Activated CD4-positive, alpha-beta T cell treated with anti-CD3 and anti-CD28 coated beads for 4 hours (primary cell): ENCODE results near the gene INPP4B.

ENCODE experiments used
- DNase-seq, 2 donors: peaks; one replicate each; pipeline ENCODE4 v3.0.0-alpha.2; 2020

The INPP4B gene

GRCh38 chr4:142274137-142274536 is 572.0 kb downstream of the INPP4B start:
- no peak for DNase-seq

DNA sequence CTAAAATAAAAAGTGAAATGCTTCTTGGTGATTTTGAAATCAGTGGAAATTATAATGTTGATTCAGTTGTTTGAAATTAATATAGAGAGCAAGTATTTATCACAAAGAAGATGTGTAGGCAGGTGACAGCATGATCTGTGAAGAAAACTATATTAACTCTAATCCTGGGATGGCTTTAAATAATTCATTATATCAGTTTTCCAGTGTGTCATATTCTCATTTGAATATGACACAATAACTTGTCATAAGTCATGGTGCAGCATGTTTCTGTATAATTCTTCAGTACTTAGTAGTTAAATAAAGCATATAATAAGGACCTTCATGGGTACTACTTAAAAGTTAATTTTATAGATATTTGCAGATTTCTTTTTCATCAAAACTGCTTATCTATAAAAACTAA is 573.6 kb downstream of the INPP4B start:
- no peak for DNase-seq

GRCh38 chr4:142271832-142272231 is 574.3 kb downstream of the INPP4B start:
- DNase-seq, result no peak

DNA sequence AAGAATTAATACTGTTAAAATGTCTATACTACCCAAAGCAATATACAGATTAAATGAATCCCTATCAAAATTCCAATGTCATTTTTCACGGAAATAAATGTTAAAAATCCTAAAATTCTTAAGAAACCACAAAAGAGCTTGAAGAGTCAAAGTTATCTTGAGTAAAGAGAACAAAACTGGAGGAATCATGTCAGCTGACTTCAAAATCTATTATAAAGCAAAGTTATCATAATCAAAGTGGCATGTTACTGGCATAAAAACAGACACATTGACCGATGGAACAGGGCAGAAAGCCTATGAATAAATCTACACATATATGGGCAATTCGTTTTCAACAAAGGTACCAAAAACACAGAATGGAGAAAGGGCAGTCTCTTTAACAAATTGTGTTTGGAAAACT is 579.0 kb downstream of the INPP4B start:
- DNase-seq, result no peak

- no peak for DNase-seq
These were observed 580.2 kb downstream of the INPP4B start for GRCh38 chr4:142265946-142266345.

DNA sequence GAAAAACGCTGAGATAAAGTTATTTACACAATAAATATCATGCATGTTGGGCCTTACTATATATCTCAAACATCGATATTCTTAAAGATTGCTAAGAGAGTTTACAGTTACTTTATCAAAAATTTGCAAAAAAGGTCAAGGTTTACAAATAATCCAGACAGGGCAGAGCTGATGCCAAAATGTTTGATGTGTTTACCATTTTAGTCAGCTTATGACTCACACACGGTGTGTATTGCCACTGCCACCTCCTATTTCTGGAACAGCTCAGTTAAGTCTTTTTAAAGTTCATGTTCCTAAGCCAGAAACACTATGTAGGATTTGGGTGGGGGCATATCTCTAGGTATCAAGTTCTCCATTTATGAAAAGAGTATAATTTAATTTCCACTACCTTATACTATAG is 580.6 kb downstream of the INPP4B start:
- DNase-seq, result peak; percentile 20 to 21

- no peak for DNase-seq
These were observed 581.1 kb downstream of the INPP4B start for GRCh38 chr4:142264961-142265360.

DNA sequence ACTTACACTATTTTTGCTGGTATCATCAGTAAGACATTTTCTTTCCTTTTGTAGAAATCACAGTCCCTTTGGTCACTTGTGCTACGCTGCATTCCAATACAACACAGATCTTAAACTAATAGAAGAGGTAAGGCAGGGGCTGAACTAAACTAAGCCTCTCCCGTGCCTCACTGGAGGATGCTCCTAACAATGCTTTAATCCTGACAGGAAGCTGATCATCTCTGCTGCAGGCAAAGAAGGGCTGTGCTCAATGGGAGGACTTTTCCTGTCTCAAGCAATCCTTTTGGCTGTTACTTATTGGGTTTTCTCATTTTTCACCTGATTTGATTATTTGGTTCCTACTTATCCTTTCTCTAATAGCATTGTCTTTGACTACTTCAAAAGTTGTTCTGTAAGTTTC is 583.1 kb downstream of the INPP4B start:
- no peak for DNase-seq

DNA sequence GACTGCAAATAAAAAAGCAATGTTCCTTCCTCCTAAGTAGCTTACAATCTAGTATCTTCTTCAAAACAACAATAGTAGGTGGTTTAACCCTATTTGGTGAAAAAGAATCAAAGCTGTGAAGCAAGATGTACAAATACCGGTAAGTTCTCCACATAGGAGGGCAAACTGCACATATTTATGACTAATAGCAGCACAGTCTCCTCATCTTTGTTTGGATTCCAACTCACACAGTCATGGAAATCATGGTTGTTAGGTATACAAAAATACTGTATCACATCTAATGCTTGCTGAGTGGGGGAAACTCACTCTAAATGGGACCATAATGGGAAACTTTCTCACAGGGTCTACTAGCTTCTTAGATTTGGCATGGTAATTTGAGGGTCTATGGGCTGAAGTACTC is 597.2 kb downstream of the INPP4B start:
- no peak for DNase-seq

DNA sequence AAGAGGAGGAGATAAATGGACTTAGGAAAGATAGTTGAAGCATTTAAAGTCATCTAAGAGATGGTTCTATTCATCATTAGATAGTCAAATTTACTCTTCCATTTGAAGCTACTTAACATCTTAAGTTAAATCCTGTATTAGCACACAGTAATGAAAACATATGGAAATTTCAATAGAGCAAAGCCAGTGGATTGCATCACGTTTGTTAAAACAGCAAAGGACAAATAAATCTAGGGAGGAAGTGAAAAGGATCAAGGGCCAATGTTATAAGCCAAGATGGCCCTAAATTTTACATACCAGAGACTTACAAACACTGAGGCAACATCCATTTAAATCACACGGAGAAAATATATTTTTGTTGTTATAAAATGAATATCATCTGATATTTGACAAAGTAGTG is 602.8 kb downstream of the INPP4B start:
- DNase-seq, result no peak

GRCh38 chr4:142242156-142242555 is 603.9 kb downstream of the INPP4B start:
- no peak for DNase-seq

GRCh38 chr4:142238589-142238988 is 607.5 kb downstream of the INPP4B start:
- no peak for DNase-seq

DNA sequence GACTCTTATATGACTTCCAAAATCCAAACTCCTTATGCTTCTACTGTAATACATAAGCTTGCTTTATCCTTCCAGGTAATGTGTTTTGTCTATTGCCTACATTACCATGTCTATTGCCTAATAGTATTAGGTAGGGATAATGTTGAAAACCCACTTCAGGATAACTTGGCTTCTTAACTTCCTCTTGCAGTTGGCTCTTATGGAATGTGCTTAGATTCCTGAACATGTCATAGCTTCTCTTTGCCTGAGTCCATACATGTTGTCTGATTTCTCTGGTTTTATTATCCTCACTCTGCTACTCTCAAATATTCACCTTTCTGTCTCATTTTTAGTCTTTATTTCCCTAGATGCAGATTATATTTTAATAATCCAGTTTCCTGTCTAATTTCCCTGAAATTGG is 609.8 kb downstream of the INPP4B start:
- no peak for DNase-seq

GRCh38 chr4:142231787-142232186 is 614.3 kb downstream of the INPP4B start:
- no peak for DNase-seq

- no peak for DNase-seq
These were observed 615.1 kb downstream of the INPP4B start for GRCh38 chr4:142230991-142231390.

GRCh38 chr4:142226014-142226413 is 620.1 kb downstream of the INPP4B start:
- no peak for DNase-seq

GRCh38 chr4:142222127-142222526 is 624.0 kb downstream of the INPP4B start:
- DNase-seq, result no peak

GRCh38 chr4:142218726-142219125 is 627.4 kb downstream of the INPP4B start:
- no peak for DNase-seq

GRCh38 chr4:142211444-142211843 is 634.7 kb downstream of the INPP4B start:
- no peak for DNase-seq

DNA sequence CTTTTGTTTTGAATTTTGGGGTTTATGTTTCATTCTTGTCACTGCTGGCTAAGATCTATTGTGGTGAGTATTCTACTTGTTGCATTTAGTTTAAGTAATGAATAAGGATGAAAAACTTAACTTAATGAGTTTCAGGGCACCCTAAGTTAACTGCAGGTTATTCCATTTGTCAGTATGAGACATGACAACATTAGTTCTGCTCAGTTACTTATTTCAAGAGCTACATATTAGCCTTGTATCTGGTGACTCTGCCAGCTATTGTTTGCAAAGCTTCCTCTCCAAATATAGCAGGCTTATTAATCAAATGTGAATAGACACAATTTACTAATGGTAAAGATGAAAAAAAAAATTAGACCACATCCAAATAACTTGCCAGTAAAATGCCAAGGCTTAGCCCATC is 642.6 kb downstream of the INPP4B start:
- no peak for DNase-seq

- DNase-seq, result no peak
These were observed 643.4 kb downstream of the INPP4B start for GRCh38 chr4:142202404-142203332.

DNA sequence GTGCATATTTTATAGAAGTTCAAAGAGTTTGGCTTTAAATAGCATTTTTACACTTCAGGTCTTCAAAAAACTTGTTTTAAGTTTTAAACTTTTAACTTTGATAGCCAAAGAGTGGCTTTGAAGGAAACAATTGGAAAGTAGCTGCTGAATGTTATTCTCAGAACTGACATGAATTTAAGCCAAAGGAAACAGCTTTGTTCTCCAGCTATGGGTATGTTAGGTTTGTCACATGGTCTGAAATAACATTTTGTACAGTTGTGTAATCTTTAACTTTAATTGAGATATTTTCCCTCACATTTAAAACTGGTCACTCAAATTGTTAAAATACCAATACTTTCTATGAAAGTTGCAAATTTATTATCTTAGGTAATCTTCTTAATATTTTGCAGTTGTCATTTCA is 645.1 kb downstream of the INPP4B start:
- no peak for DNase-seq

- DNase-seq, result no peak
These were observed 651.2 kb downstream of the INPP4B start for GRCh38 chr4:142194905-142195304.

DNA sequence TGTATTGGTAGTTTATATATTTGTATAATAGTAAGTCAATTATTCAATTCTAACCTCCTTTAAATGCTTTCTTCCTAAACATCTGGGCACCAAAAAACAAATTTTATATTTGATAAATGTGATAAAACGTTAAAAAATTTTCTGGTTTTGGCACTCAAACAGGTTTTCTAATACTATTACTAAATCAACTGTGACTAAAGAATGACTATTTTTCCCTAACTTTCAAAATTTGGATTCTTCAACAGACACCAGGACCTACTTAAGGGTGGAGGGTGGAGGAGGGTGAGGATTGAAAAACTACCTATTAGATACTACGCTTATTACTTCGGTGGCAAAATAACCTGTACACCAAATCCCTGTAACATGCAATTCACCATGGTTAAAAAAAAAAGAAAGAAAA is 654.2 kb downstream of the INPP4B start:
- no peak for DNase-seq

DNA sequence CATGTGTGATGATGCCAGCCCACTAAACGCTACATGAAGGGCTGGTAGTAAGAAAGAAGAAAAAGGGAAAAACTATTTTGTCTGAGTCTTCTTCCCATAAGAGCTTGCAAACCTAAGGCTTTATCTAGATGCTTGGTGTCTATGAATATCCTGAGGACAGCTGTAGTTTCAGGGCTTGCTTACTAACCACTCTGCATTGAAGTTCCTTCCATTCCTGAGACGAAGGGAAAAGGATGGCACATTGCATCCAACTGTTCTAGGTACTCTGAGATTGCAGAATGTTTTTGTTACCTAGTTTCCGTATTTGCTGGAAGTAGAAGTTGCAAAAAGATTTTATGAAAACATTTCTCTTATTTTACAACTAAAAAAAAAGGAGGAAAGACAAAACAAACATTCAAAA is 665.1 kb downstream of the INPP4B start:
- DNase-seq, result no peak
